ENCODE data around the gene SMIM17.

- TF ChIP-seq, protein P1, sequence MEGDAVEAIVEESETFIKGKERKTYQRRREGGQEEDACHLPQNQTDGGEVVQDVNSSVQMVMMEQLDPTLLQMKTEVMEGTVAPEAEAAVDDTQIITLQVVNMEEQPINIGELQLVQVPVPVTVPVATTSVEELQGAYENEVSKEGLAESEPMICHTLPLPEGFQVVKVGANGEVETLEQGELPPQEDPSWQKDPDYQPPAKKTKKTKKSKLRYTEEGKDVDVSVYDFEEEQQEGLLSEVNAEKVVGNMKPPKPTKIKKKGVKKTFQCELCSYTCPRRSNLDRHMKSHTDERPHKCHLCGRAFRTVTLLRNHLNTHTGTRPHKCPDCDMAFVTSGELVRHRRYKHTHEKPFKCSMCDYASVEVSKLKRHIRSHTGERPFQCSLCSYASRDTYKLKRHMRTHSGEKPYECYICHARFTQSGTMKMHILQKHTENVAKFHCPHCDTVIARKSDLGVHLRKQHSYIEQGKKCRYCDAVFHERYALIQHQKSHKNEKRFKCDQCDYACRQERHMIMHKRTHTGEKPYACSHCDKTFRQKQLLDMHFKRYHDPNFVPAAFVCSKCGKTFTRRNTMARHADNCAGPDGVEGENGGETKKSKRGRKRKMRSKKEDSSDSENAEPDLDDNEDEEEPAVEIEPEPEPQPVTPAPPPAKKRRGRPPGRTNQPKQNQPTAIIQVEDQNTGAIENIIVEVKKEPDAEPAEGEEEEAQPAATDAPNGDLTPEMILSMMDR (IDR thresholded peaks at IDR 0.05): no peak
- no peak for TF ChIP-seq EZH2phosphoT487 (IDR thresholded peaks at IDR 0.05)
- no peak for TF ChIP-seq EZH2 (IDR thresholded peaks at IDR 0.05)
Measured at GRCh38 chr19:56594783-56595547, 48.0 kb upstream of the SMIM17 start, which contains the start of gene ZNF71.

Measured in neural progenitor cell (in vitro differentiated cells).